Glutamatergic neuron (in vitro differentiated cells): Measurements from ENCODE around the gene PEX11B. TPM values are rescaled to one million over a fixed set of nuclear protein-coding genes. Genes with fewer than 3 reads are reported as not detected.
A peak's percentile ranks its signal among the peaks of the same experiment; 100 is the strongest.

ENCODE experiments used
- DNase-seq: peaks from one replicate; pipeline ENCODE4 v3.0.0; 2022
- H3K27ac Mint-ChIP-seq: one replicate; pipeline ENCODE4 v1.8.0; 2020; ENCODE audit warnings: mild to moderate bottlenecking, mixed read lengths, inconsistent platforms; ENCODE audit not compliant: unreplicated experiment
- H3K27me3 Mint-ChIP-seq: one replicate; pipeline ENCODE4 v1.8.0; 2020; ENCODE audit warnings: mild to moderate bottlenecking, moderate library complexity, mixed read lengths, inconsistent platforms; ENCODE audit not compliant: unreplicated experiment
- H3K36me3 Mint-ChIP-seq: one replicate; pipeline ENCODE4 v1.8.0; 2020; ENCODE audit warnings: mild to moderate bottlenecking, mixed read lengths, inconsistent platforms; ENCODE audit not compliant: unreplicated experiment
- H3K4me1 Mint-ChIP-seq: one replicate; pipeline ENCODE4 v1.8.0; 2020; ENCODE audit warnings: mild to moderate bottlenecking, low read depth, mixed read lengths, inconsistent platforms; ENCODE audit not compliant: unreplicated experiment
- H3K4me3 Mint-ChIP-seq: one replicate; pipeline ENCODE4 v1.8.0; 2020; ENCODE audit warnings: mild to moderate bottlenecking, mixed read lengths, inconsistent platforms; ENCODE audit not compliant: unreplicated experiment
- H3K9me3 Mint-ChIP-seq: one replicate; pipeline ENCODE4 v1.8.0; 2020; ENCODE audit warnings: mild to moderate bottlenecking, moderate library complexity, mixed read lengths, inconsistent platforms; ENCODE audit not compliant: unreplicated experiment
- CTCF ChIP-seq: fragments of 200-600 bp; sonication (generic); IDR thresholded peaks from one replicate; pipeline ENCODE4 v1.5.0; 2021; ENCODE audit not compliant: partially characterized antibody, unreplicated experiment
- total RNA-seq: library from RNA; stranded (reverse); fragmentation: NEBNext Ultra II Directional; extraction: Animal tissue kit (Norgen Biotek cat#: 25700); gene quantifications from one replicate; pipeline ENCODE4 v1.2.1, GENCODE V29; 2021; ENCODE audit not compliant: unreplicated experiment

Gene PEX11B
- total RNA-seq, 1 donor from 2014 or later: 24.7 TPM

GRCh38 chr1:145963265-145964019 lies 44.9 kb upstream of the PEX11B start:
- H3K27ac Mint-ChIP-seq: peak overlapping the region; percentile 88
- H3K27me3 Mint-ChIP-seq: peaks cover 13% of the 10 kb centered on the region
- peaks cover 21% of the 10 kb centered on the region for H3K4me1 Mint-ChIP-seq
- H3K36me3 Mint-ChIP-seq: no peaks in the 10 kb centered on the region
- no peak for TF ChIP-seq CTCF
- no peak for DNase-seq
- H3K9me3 Mint-ChIP-seq: peaks cover 16% of the 10 kb centered on the region
- H3K4me3 Mint-ChIP-seq: peak overlapping the region; percentile 92

GRCh38 chr1:145962157-145963102 lies 43.9 kb upstream of the PEX11B start:
- Mint-ChIP-seq H3K27ac (peak overlapping the region; percentile 50), H3K27me3 (peaks cover 16% of the 10 kb centered on the region), H3K36me3 (no peaks in the 10 kb centered on the region), H3K4me3 (peak overlapping the region; percentile 97), H3K9me3 (peaks cover 16% of the 10 kb centered on the region), H3K4me1 (peaks cover 24% of the 10 kb centered on the region)
- DNase-seq: no peak
- no peak for TF ChIP-seq CTCF

- DNase-seq: peak; percentile 33
- H3K4me1 Mint-ChIP-seq: peaks cover 27% of the 10 kb centered on the region
- H3K9me3 Mint-ChIP-seq: peaks cover 19% of the 10 kb centered on the region
- H3K27ac Mint-ChIP-seq: no peak overlapping the region
- peaks cover 16% of the 10 kb centered on the region for H3K27me3 Mint-ChIP-seq
- H3K36me3 Mint-ChIP-seq: no peaks in the 10 kb centered on the region
- TF ChIP-seq CTCF: no peak
- peak overlapping the region; percentile 97 for H3K4me3 Mint-ChIP-seq
Observed at GRCh38 chr1:145961425-145962156, 43.1 kb upstream of the PEX11B start.

GRCh38 chr1:145961109-145961424 lies 42.5 kb upstream of the PEX11B start:
- Mint-ChIP-seq H3K27ac (peak overlapping the region; percentile 90), H3K36me3 (no peaks in the 10 kb centered on the region), H3K9me3 (peaks cover 19% of the 10 kb centered on the region), H3K4me1 (peaks cover 27% of the 10 kb centered on the region), H3K27me3 (peaks cover 16% of the 10 kb centered on the region), H3K4me3 (peak overlapping the region; percentile 97)
- no peak for TF ChIP-seq CTCF
- peak; percentile 28 for DNase-seq
